G401.6 (cell line): ENCODE measurements around the gene RGL1.
A peak's percentile ranks its signal among the peaks of the same experiment; 100 is the strongest.

ENCODE experiments used
- FAIRE-seq: peaks from 2 replicates; lab custom pipeline; 2012; peaks lifted over from hg19 to GRCh38; lab: Jason Lieb, UNC

RGL1 gene

DNA sequence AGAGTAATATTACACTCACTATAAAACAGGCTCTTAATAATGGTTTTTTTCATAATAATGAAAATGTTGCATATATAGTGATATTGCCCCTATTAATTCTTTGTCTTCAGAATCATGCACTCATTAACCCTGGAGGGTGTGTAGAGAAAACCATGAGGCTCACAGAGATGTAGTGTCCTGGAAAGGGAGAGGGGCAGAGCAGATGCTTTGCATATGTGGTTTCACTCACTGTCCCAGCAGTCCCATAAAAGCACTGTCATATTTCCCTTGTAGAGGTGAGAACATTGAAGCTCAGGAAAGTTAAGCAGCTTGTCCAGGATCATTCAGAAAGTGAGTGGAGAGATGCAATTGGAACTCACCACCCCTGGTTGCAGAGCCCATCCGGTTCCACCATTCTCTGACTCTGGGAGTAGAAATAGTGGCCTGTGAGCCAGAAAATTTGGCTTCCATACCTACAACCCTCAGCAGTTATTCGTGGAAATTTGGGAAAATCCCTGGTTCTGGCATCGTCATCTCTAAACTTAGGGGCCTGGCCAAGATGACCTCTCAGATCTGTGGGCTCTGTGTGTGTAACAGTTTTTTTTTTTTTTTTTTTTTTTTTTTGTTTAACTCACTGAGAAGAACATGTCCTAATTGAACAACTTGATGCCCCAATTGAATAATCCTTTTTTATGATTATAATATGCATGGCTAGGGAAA, 86.4 kb downstream of the RGL1 start:
- FAIRE-seq: no peak

DNA sequence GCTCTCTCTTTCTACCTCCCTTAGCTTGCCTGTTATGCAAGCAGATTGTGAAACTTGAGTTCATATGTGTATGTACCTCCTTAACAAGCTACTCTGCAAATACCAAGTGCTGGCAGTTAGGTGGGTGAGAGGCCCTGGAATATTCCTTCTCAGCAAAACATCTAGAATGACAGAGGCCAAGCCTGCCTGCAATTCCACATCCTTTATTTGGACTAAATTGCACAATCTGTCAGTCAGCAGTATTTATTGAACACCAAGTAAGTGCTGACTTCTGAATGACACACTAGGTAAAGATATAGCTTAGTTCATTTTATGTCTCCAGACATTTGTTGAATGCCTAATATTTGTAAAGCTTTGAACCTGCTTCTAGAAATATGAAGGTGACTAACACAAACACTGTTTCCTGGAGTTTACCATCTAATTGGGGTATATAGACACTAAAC, 87.5 kb downstream of the RGL1 start:
- no peak for FAIRE-seq

DNA sequence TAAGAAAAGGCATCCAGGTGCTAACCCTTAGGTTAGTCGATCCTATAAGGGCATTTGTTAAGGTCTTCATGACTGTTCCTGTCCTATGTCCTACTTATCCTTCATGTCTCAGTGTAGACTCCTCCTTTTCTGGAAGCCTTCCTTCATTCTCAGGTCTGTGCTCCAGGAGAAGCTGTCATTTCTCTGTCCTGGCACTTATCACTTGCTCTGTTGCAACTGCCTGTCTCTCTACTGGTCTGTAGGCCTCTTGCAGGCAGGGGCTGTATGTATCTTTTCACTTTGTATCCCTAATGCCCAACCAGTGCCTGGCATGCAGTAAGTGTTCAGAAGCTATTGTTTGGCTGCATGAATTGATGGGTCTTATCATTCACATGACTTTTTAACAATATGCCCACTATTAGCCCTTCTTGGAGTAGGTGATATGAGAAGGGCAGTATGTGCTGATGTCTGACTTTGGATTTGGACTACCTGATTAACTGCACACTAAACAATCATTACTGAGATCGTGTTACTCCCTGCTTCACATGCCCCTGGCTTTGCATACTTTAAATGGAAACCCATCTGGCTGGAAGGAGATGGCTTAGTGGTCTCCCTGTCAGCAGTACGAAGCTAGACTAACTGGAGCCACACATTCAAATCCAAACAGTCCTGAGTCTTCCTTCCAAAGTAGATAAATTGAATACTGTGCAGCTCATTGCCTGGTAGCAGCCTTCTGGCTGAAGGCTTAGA, 88.8 kb downstream of the RGL1 start:
- no peak for FAIRE-seq

DNA sequence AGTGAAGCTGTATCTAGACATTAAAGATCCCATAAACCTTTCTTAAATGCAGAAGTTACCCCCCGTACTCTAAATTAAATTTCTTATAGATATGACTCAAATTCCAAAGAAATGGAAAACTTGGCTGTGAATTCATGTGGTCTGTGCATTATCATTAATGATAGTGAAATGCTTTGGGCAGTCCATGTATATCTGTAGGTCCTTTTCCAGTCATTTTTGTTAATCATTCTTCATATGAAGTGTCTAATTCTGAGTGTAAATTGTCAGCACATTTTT, 89.3 kb downstream of the RGL1 start:
- no peak for FAIRE-seq

DNA sequence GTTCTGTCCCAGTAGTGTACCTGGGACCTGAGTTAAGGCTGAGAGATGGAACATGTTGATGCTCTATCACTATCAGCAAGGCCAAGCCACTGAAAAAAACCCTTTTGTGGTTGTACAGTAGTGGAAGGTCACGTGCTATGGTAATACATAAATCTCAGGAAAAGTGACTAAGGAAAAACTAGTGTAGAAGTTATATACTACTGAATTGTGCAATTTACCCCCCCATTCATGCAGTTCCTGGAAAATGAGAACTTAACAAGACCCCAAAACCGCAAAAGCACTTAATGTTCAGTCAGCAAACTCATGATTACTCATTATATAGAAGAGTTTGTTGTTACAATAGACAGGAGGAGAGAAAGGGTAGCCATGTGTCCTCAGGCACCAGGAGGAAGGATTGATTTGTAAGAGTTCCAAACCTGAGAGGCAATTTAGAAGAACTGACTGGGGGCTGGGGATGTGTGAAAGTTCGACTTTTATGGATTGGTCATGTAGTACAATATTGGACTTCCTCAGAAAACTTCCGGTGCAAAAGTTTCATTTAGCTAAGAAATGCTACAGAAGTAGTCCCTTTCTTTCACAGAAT, 91.6 kb downstream of the RGL1 start:
- FAIRE-seq: no peak

DNA sequence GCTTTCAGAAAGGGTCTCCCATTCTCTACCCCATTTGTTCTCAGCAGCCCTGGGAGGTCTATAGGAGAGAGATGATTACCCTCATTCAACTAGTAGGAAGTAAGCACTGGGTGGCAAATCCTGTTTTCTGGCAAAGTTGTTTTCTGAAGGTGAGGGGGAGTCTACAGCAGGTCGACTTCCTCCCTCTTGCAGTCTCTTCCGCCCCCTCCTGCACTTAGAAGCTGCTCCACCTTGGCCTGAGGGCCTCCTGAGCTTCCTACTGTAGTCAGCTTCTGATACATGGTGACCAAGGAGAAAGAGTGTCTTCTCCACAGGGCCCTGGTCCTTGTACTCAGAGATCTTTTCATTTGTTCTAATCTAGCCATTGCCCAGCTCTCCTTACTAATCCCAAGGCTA, 93.1 kb downstream of the RGL1 start:
- FAIRE-seq: no peak

DNA sequence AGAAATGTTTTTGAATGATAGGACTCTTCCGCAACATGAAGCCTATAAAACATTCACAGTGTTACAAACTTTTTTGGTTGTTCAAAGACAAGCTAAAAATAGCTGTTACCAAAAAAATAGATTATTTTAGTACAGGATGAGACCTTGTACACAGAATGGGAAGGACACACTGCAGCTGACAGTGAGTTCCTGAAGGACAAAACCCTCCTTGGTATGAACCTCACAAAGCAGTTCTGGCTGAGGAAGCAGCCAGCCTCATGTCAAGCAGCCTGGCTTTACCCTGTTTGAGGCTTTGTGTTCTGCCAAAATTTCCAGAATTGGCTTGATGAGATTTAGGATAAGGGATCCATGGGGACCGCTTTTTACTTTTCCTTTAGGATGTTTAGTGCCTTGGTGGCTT, 93.7 kb downstream of the RGL1 start:
- no peak for FAIRE-seq

DNA sequence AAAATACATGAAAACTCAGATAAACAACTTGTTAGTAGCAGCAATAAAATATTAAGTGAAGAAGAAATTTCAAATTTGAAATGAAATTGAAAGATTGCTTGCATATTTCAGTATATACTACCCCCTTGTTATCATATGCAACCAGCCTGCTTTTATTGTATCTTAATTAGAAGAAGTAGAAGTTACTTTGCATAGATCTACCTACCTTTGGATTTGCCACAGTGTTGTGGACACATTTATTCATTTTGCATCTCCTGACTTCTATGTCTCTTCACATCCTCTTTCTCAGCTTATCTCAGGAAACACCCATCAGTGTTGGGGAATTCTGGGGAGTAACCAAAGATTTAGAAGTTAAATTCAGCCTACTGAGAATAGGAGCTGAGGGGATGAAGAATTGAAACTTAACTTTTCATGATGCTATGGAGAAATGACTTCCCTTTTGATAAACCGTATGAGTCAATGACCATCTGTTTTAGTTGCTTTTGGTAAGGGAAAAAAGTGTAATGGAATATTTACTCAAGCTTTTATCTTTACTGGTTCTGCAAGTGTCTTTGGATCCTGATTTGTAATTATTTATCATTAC, 96.9 kb downstream of the RGL1 start:
- no peak for FAIRE-seq

DNA sequence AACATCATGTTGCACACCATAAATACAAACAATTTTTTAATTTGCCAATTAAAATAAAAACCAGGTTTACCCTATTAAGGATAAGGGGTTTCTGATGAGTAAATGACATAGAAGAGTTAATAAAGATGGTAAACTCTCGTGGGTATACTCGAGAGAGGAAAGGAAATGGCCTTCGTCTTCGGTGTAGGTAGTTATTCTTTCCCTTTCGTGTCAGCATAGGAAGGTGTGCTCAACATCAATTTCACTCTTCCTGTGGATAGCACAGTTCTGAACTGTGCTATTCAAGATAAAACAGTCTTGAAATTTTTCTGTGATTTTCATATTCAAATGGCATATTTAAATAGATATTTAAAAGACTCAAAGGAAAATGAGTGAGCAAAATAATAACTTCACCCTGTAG, 98.2 kb downstream of the RGL1 start:
- FAIRE-seq: no peak

DNA sequence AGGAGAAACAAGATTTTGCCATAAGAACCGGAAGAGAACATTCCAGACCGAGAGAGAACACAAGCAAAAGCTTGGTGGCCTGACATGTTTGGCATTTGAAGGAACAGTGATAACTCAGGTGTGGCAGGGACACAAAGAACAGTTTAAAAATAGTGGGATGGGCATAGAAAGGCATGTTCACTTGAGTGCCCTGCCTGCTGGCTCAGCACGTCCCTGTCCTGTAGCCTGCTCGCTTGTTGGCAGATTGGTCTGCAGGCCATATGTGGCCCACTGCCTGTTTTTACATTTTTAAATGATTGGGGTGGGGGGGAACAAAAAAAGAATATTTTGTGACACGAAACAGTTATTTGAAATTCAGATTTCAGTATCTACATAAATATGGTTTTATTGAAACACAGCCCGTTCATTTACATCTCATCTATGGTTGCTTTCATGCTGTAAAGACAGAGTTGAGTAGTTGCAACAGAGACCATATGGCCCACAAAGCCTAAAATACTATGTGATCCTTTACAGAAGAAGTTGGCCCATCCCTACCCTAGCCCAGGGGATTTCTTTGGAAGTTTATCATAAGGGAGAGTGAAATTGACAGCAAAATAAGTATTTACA, 100.7 kb downstream of the RGL1 start:
- no peak for FAIRE-seq

DNA sequence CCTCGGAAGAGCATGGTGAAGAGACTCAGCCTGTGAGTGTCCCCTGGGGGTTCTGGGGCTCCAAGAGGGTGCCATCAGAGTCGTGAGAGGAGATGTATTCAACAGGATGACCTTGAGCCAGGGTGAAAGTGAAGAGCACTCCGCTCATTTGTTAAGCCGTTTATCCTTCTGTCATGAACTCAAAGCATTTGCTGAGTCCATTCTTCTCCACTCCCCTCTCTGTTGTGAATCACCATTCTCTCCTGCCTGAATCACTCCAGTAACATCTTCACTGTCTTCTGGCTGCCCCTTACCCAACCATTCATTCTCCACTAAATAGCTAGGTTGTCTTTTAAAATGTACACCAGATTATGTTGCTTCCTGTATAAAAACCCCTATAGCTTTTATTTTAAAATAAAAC, 102.2 kb downstream of the RGL1 start:
- FAIRE-seq: no peak

DNA sequence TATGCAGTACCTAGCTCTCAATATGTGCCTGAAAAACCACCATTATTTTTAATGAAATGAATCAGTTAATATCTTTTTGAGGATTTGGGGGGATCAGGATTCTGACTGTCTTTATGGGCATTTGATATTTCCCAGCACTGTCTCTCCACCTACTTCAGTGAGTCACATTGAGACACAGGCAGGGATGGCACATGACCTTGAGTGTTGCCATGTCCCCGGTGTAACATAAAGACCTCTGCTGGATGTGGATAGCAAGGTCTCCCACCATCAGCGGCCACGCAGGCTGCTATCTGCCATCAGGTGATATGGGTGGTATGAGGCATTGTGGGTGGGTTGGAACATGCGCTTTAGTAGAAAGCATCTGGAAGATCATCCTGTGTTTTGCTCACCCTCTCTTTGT, 103.2 kb downstream of the RGL1 start:
- no peak for FAIRE-seq

DNA sequence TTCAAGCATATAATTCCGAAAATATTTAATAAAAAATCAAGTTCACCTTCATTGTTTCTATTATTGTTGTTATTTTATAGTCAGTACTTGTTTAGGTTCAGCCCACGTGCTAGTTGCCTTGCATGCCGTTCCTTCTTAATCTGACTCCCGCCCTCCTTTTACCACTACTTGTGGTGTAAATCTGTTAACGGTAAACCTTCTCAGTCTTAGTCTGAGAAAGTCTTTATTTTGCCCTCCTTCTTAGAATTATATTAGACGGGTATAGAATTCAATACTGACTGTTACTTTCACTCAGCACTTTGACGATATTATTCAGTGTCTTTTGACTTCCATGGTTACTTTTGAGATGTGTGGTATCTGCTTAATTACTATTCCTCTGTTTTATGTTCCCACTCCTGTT, 104.8 kb downstream of the RGL1 start:
- no peak for FAIRE-seq

DNA sequence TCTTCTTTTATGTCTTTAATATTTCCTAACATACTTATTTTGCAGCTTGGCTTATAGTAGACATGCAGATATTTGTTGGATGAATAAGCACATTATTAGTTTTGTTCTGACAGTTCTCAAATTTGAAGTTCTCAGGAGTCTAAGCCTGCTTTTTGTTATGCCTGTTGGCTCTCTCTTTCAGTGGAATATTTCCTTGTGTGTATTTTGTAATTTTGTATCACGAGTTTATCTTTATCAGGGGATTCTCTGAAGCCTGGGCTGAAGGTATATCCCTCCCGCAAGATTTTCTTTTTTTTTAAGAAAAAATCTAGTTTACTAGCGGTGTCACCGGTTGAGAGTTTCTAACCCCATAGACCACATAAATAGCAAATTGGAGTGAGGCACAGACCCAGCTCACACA, 105.9 kb downstream of the RGL1 start:
- no peak for FAIRE-seq

DNA sequence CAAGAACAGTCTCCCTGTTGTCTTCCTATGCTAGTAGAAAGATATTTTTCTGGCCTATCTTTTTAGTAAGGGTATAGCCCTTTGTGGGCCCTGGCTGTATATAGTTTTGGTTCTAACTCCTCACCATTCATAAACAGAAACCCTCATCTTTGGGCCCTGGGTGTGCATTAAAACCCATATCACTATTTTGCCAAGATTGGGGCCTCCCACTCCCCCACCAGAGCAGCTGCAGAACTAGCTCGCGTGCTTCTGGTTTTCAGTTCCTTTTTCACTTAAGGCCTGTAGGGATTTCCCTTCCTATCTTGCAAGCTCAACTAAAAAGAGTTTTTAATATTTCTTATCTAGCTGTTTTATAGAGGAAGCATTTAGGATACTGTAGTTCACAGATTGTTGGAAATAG, 106.4 kb downstream of the RGL1 start:
- FAIRE-seq: no peak

DNA sequence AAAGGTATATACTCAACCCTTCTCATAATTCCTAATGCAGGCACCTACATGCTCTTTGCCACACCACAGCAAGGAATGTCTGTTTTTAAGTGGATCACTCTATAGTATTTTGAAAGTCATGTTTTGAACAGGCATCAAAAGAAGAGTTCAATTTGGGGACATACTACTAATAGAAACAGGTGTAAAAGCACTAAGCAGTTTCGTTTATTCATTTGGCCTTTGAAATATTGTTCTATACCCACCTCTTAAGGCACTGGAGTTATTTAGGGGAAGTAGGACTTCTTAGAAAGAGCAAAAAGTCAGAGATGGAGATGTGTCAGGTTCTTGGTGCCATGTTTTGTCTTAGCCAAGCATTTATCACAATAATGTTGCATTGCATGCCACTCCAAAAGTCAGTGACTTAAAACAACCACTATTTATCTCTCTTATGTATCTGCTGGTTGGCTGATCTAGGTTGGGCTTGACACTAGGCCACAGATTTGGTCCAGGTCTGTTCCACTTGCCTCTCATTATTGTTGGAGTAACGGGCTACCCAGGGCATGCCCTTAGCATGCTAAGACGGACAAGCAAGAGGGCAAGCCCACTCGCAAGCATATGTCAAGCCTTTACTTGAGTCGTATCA, 107.5 kb downstream of the RGL1 start:
- no peak for FAIRE-seq

DNA sequence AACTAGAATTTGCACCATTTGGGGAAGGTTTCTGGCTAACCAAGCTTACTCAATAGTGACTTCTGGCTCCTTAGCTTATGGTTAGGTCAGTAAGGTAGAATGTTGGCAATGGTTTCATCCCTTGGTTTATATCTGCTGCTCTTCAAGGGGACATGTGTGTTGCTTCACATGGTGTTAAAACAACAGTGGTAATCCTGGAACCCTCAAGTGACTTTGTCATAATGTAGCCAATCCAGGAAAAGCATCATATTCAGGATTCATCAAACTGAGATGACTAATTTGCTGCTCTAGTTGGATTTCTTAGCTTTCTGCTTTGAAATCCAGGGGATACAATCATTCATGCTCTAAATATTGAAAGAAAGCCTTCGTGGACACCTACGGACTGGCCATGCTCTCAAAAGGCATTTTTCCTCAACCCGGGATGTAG, 108.7 kb downstream of the RGL1 start:
- no peak for FAIRE-seq

DNA sequence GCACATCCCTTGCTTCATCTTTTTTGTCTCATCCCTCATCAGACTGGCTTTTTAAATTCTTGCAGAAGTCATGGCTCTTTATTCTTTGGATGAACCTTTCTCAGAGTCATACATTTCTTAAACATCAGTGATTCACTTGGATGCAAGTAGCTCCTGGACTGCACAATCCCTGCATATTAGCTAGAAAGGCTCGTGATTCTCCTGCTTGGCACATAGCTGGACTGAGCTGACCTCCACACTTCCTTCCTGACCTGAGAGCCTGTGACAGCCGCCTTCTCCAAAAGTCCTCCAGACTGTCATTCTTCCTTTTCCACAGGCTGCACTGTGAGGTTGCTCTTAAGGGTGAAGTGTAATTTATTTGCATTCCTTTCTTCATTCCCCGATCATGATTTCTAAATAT, 109.4 kb downstream of the RGL1 start:
- FAIRE-seq: no peak

DNA sequence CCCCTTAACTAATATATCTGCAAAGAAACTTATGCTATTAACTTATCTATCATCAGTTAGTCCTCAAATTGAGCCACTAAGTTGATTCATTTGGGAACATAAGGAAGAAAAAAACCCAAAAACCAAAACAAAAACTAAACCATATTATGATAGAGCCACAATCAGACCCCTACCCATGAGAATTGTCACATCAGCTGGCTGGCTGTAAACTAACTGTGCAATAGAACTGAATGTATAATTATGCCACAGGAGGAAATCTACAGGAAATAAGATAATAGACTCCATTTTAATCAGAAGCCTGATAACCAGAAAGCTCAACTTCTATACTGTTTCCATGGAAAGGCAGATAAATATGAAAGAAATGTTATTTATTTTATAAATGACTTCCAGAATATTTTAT, 110.0 kb downstream of the RGL1 start:
- no peak for FAIRE-seq

DNA sequence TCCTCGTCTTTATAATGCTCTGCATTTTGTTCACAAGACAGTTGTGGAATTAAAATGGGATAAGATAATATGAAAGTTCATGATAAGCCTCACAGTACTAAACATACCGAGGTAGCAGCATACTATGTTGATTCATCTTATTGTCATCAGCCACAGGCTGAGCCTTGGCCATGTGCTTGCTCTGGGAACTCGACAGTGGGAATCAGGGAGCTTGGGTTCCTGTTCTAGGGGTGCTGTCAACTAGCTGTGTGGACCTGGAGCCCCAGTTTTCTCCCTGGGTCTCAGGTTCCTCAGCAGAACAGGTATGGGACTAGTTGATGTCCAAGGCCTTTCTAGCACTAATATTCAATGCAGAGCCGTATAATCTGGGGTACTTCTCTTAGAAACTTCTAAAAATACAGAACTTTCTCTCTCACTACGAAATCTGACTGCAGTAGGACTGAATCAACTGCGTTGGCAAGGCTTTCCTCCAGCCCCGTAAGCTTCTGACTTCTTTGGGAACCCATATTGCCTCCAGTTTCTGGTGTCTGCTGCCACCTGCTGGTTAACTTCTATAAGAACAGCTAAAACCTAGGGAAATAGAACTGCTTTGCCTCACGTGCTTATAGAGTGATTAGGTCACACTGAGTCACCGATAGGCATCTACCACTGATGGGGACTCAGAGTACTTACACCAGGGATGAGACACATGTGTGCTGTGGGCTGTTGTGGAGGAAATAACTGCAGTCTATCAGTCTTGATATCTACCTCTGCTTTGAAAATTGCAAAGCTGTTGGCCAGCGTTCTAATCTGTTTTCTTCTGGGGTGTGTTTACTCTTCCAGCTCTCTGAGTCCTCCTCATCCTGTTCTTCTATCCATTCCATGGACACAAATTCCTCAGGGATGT, 110.9 kb downstream of the RGL1 start:
- FAIRE-seq: peak; percentile 82

DNA sequence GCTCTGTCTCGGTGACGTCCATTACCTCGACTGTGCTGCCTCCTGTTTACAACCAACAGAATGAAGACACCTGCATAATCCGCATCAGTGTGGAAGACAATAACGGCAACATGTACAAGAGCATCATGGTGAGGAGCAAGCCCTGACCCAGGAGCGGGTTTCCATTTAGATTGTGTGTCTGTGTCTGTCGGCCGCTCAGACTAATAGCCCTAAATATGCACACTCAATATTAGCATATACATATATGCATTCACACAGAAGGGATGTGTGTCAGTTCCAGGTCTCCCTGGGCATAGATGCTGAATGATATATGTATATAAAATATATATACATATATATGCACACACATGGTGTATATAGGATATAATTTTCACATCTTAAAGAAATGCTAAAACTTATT, 111.7 kb downstream of the RGL1 start:
- FAIRE-seq: no peak

DNA sequence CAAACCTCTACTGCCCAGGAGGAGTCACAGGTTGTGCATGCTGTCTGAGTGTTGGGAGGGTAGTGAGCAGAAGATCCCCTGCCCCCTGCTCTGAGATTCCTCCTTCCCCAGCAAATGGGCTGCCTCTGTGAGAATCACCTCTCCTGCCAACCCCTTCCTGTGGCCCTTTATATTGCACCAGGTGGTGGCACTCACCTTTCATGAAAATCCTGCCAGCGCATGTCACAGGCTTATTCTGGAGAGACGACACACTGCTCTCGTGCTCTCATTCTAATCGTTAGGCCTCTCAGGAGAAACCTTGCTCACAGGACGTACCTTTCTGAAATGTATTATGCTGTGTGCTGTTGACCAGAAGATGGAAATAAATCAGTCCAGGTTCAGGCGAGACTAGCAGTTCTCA, 113.7 kb downstream of the RGL1 start:
- no peak for FAIRE-seq
